ENCODE results near the gene PGGHG. TPM values are rescaled to one million over a fixed set of nuclear protein-coding genes. Genes with fewer than 3 reads are reported as not detected.

PGGHG gene
- total and polyA plus RNA-seq, 8 donors: 8.9 to 4,700 (median 357) TPM

DNA sequence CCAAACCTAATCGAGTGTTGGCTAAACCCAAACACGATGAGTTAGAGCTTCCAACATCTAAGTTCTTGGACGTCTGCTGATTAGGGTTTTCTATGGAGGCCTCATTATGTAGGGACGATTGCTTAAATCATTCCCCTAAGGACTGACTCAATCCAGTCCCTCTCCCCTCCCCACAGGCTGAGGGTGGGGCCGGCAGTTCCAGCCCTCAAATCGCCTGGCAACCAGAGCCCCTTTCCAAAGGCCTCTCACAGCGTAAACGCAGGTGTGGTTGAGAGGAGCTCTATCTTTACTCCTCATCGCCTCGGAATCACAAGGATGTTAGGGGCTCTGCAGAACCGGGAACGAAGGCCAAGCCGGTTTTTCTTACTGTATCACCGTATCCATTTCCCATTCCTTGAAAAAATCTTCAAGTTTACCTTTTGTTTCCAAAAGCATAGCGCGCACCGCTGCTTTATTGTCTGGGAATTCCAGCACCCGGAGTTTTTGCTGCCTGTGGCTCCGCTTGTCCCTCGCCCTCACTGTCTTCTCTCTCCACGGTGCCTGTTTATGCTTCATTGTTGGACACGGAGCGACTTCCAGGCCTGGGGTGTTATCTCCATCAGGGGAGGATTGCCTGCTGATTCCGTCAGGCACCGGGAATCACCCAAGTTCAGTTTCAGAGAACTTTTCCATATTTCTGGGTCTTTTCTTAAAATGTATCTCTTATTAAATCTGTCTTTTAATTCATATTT lies 45.5 kb downstream of the PGGHG start:
- FAIRE-seq (no peak), ATAC-seq (peak in 2 of 4 donors; percentile 40 to 53), DNase-seq (no peak)
- Histone ChIP-seq H3K27ac (no peak overlapping the region), H3K36me3 (no peaks in the 10 kb centered on the region), H3K4me1 (no peaks in the 10 kb centered on the region), H3K27me3 (no peaks in the 10 kb centered on the region), H3K9me3 (no peaks in the 10 kb centered on the region), H3K4me3 (no peak overlapping the region)
- 72 to 74% methylated on average over 25 of the region's 25 CpGs for WGBS, 2 donors
- TF ChIP-seq, protein P1, sequence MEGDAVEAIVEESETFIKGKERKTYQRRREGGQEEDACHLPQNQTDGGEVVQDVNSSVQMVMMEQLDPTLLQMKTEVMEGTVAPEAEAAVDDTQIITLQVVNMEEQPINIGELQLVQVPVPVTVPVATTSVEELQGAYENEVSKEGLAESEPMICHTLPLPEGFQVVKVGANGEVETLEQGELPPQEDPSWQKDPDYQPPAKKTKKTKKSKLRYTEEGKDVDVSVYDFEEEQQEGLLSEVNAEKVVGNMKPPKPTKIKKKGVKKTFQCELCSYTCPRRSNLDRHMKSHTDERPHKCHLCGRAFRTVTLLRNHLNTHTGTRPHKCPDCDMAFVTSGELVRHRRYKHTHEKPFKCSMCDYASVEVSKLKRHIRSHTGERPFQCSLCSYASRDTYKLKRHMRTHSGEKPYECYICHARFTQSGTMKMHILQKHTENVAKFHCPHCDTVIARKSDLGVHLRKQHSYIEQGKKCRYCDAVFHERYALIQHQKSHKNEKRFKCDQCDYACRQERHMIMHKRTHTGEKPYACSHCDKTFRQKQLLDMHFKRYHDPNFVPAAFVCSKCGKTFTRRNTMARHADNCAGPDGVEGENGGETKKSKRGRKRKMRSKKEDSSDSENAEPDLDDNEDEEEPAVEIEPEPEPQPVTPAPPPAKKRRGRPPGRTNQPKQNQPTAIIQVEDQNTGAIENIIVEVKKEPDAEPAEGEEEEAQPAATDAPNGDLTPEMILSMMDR (IDR thresholded peaks at IDR 0.05): no peak
- intact Hi-C loops (cut with DNase I): no loop called here

DNA sequence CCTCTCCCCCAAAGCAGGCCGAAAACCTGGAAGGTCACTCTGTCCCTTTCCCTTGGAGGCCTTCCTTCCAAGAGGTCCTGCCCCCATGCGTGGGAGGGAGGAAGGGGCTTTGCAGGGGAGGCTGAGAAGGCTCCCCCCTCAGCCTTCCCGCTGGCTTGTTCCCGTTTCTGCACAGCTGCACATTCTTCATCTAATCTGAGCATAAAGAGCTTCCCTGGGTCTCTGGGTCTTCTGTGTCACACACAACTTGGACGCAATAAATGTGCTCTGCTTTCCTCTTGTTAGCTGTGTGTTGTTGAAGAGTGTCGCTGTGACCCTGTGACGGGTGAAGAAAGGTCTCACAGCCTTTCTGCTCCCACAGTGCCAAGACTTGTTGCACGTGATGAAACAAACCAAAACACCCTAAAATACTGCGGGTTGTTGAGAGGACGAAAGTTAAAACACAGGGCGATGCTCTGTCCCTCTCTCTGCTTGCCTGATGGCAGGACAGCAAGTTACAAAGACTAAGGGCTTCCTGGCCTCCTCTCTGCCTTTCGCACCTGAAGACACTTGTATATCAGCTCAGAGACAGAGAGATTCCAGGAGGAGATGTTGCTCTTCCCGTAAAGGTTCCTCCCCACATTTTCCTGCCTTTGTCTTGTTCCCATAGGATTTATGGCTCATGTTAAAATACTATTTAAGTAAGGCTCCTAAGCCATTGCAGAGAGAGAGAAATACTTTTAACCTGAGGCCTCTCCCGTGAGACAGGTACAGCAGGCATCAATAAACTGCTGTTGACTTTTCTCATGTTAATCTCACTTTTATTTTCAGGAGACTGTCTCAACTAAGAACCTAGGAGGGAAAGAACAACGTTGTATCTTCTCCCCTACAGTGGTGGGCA lies 47.1 kb downstream of the PGGHG start:
- no peak for FAIRE-seq
- H3K4me1 ChIP-seq: no peaks in the 10 kb centered on the region
- no peaks in the 10 kb centered on the region for H3K9me3 ChIP-seq
- TF ChIP-seq, protein P1 (IDR thresholded peaks at IDR 0.05): no peak
- H3K36me3 ChIP-seq: no peaks in the 10 kb centered on the region
- peak in 3 of 4 donors; percentile 26 to 80 (median 46) for ATAC-seq
- intact Hi-C loops (cut with DNase I): no loop called here
- WGBS, 2 donors: 56 to 63% methylated on average over 15 of the region's 15 CpGs
- H3K27me3 ChIP-seq: no peaks in the 10 kb centered on the region
- DNase-seq: no peak
- H3K4me3 ChIP-seq: no peak overlapping the region
- H3K27ac ChIP-seq: peak overlapping the region in 2 of 4 donors; percentile 34 to 47

DNA sequence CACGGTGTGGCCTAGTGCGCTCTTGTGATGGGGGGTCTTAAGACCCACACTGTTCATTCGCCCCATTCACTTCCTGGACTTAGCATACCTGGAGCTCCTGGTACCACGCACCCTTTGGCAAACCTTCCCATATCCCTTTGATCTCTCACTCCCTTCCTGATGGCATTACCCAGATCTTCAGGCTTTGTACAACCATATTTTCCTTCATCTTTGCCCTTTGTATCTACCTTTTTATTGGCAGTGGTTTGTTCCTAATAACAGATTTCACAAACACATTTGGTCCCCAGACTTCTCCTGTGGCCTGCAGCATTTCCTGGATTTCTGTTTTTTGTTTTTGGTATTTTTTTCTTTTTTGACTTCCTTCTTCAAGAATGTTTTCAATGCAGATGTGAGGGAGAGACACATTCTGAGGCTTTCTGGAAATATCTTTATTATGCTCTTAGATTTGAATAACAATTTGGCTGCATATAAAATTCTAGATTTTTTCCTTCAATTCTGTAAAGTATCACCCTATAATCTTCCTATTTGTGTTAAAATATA lies 47.8 kb downstream of the PGGHG start:
- Histone ChIP-seq H3K36me3 (no peaks in the 10 kb centered on the region), H3K27me3 (no peaks in the 10 kb centered on the region), H3K27ac (peak overlapping the region in 1 of 4 donors; percentile 34), H3K4me1 (no peaks in the 10 kb centered on the region), H3K4me3 (no peak overlapping the region), H3K9me3 (no peaks in the 10 kb centered on the region)
- intact Hi-C loops (cut with DNase I): no loop called here
- 63 to 79% methylated on average over 4 of the region's 4 CpGs for WGBS, 2 donors
- DNase-seq (no peak), FAIRE-seq (no peak), ATAC-seq (peak in 2 of 4 donors; percentile 15 to 26)
- TF ChIP-seq, protein P1 (IDR thresholded peaks at IDR 0.05): no peak

DNA sequence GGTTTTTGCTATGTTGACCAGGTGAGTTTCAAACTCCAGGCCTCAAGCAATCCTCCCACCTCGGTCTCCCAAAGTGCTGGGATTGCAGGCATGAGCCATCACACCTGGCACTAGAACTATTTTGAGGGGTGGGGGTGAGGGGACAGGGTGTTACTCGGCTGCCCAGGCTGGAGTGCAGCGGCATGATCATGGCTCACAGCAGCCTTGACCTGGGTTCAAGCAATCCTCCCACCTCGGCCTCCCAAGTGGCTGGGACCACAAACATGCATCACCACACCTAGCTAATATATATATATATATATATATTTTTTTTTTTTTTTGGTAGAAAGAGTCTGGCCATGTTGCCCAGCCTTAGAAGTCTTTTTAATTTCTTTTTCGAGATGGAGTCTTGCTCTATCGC lies 48.8 kb downstream of the PGGHG start:
- H3K27ac ChIP-seq: no peak overlapping the region
- no peaks in the 10 kb centered on the region for H3K36me3 ChIP-seq
- H3K27me3 ChIP-seq: no peaks in the 10 kb centered on the region
- intact Hi-C loops (cut with DNase I): no loop called here
- TF ChIP-seq, protein P1 (IDR thresholded peaks at IDR 0.05): no peak
- FAIRE-seq (no peak), DNase-seq (no peak), ATAC-seq (no peak)
- 81 to 87% methylated on average over 6 of the region's 6 CpGs for WGBS, 2 donors
- no peaks in the 10 kb centered on the region for H3K9me3 ChIP-seq
- H3K4me3 ChIP-seq: no peak overlapping the region
- H3K4me1 ChIP-seq: no peaks in the 10 kb centered on the region
